Measurements from ENCODE around the gene RPUSD1.

GRCh38 chr16:802461-802860, 14.3 kb upstream of the RPUSD1 start:
- TF ChIP-seq EZH2 (IDR thresholded peaks at IDR 0.05; ENCODE audit: borderline replicate concordance, low read depth, low read length, poor library complexity, severe bottlenecking): no peak
- no peak for TF ChIP-seq CTCF (conservative IDR thresholded peaks at IDR 0.05; ENCODE audit: low read depth, low read length)

Measured in A673 (cell line).